Activated CD8-positive, alpha-beta memory T cell treated with anti-CD3 and anti-CD28 coated beads, Interleukin-2, amount 10 ng/mL, durations not matched to agents 7 days and 5 days (primary cell): ENCODE results near the gene BACH2. TPM values are rescaled to one million over a fixed set of nuclear protein-coding genes. Genes with fewer than 3 reads are reported as not detected.
"Not testable (repeated sequence)": the region's sequence is repeated elsewhere in the genome, so short reads cannot be mapped to it uniquely, and the experiment has no call there.

Experiments used
- ATAC-seq: fragments of 150-1000 bp; cut with Tn5 transposase; one replicate; pipeline ENCODE4 v1.10.0; 2021; ENCODE audit warnings: moderate library complexity
- CTCF ChIA-PET: fragments of 350-600 bp; sonication (Branson Sonifier 250); formaldehyde crosslinking; loops from one replicate; lab custom pipeline; 2021; ENCODE audit warnings: antibody characterized with exemption; lab: Charles Lee
- DNase-seq: peaks from one replicate; pipeline ENCODE4 v3.0.0-alpha.2; 2020
- H3K27ac Mint-ChIP-seq: one replicate; pipeline ENCODE4 v1.8.0; 2021; ENCODE audit warnings: mild to moderate bottlenecking, mixed read lengths
- H3K27me3 Mint-ChIP-seq: one replicate; pipeline ENCODE4 v1.8.0; 2021; ENCODE audit warnings: mixed read lengths
- H3K36me3 Mint-ChIP-seq: one replicate; pipeline ENCODE4 v1.8.0; 2021; ENCODE audit warnings: mild to moderate bottlenecking, mixed read lengths
- H3K4me1 Mint-ChIP-seq: one replicate; pipeline ENCODE4 v1.8.0; 2021; ENCODE audit warnings: mixed read lengths
- H3K4me3 Mint-ChIP-seq: one replicate; pipeline ENCODE4 v1.8.0; 2021; ENCODE audit warnings: mild to moderate bottlenecking, moderate library complexity, mixed read lengths
- H3K9me3 Mint-ChIP-seq: one replicate; pipeline ENCODE4 v1.8.0; 2022; ENCODE audit warnings: low read depth, mixed read lengths
- total RNA-seq, 2 experiments: library from RNA; stranded (reverse); gene quantifications; one replicate each; pipeline ENCODE4 v1.2.3, GENCODE V29; 2021

Gene BACH2
- total RNA-seq, 2 experiments from 2014 or later, result 21.5 to 22.6 TPM

DNA sequence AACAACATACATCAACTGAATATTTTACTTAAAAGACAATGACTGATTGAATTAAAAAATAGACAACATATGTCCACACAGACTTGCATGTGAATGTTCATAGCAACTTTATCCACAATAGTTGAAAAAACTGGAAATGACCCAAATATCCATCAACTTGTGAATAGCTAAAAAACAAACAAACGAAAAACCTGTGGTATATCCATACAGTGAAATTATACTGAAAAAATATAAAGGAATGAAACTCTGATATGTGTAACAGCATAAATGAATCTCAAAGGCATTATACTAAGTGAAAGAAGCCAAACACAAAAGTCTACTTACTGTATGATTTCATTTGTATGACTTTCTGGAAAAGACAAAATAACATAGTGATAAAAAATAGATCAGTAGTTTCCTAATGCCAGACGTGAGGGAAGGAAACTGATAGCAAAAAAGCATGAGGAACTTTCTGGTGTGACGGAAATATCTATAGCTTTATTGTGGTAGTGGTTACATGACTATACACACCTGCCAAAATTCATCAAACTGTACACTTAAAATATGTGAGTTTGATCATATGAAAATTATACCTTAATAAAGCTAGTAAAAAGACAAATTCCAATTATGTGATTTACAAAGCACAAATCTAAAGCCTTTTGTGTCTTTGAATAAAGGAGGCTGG is 123.2 kb downstream of the BACH2 start:
- Mint-ChIP-seq H3K4me3 (no peak overlapping the region), H3K4me1 (peaks cover 34% of the 10 kb centered on the region), H3K27me3 (peaks cover 2% of the 10 kb centered on the region), H3K36me3 (peaks cover 5% of the 10 kb centered on the region), H3K9me3 (peaks cover 2% of the 10 kb centered on the region), H3K27ac (no peak overlapping the region)
- DNase-seq, result no peak
- CTCF ChIA-PET, result interaction anchor here (1.4 kb wide), 1 partner anchor 233 kb away, joined by 4 read pairs; no protein-coding TSS in a partner anchor
- ATAC-seq, result no peak

GRCh38 chr6:90170601-90171000 is 126.0 kb downstream of the BACH2 start:
- Mint-ChIP-seq H3K27ac (no peak overlapping the region), H3K4me1 (peaks cover 9% of the 10 kb centered on the region), H3K36me3 (peaks cover 5% of the 10 kb centered on the region), H3K9me3 (peaks cover 2% of the 10 kb centered on the region), H3K27me3 (peaks cover 2% of the 10 kb centered on the region), H3K4me3 (no peak overlapping the region)
- CTCF ChIA-PET, result no interaction called here
- DNase-seq (no peak), ATAC-seq (no peak)

GRCh38 chr6:90169374-90169773 is 127.3 kb downstream of the BACH2 start:
- Mint-ChIP-seq H3K36me3 (peaks cover 7% of the 10 kb centered on the region), H3K27me3 (peaks cover 2% of the 10 kb centered on the region), H3K9me3 (peaks cover 2% of the 10 kb centered on the region), H3K4me1 (peaks cover 7% of the 10 kb centered on the region), H3K4me3 (no peak overlapping the region), H3K27ac (no peak overlapping the region)
- CTCF ChIA-PET, result no interaction called here
- DNase-seq (no peak), ATAC-seq (no peak)

GRCh38 chr6:90168693-90169131 is 127.9 kb downstream of the BACH2 start:
- peaks cover 9% of the 10 kb centered on the region for H3K36me3 Mint-ChIP-seq
- H3K9me3 Mint-ChIP-seq, result peaks cover 2% of the 10 kb centered on the region
- H3K27me3 Mint-ChIP-seq, result peaks cover 2% of the 10 kb centered on the region
- CTCF ChIA-PET, result no interaction called here
- DNase-seq, result no peak
- H3K4me3 Mint-ChIP-seq, result no peak overlapping the region
- peaks cover 7% of the 10 kb centered on the region for H3K4me1 Mint-ChIP-seq
- ATAC-seq, result no peak
- no peak overlapping the region for H3K27ac Mint-ChIP-seq

DNA sequence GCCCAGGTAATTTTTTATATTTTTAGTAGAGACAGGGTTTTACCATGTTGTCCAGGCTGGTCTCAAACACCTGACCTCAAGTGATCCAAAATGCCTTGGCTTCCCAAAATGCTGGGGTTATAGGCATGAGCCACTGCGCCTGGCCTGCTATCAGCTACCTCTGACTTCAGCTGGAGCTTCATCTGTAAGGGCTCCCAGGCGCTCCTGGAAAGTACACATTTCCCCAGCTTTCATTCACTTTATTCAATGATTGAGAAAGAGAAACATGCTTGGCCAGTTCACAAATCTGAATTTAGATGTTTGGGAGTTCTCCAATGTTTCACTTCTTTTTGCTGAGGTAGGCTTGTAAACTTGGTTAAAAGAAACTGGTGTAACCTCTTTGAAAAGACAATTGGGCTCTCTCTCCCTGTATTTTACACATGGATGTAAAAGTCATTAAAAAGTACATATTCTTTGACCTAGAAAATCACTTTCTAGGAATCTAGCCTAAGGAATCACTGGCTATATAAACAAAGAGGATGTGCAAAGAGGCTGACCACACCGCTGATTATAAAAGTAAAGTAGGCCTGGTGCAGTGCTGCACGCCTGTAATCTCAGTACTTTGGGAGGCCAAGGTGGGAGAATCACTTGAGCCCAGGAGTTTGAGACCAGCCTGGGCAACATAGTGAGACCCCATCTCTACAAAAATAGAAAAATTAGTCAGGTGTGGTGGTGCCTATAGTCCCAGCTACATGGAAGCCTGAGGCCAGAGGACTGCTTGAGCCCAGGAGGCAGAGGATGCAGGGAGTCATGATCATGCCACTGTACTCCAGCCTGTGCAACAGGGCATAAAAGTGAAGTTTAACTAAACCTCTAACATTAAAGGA is 128.9 kb downstream of the BACH2 start:
- ATAC-seq (no peak), DNase-seq (no peak)
- H3K4me3 Mint-ChIP-seq, result no peak overlapping the region
- H3K9me3 Mint-ChIP-seq, result peaks cover 2% of the 10 kb centered on the region
- CTCF ChIA-PET, result no interaction called here
- no peak overlapping the region for H3K27ac Mint-ChIP-seq
- H3K4me1 Mint-ChIP-seq, result peaks cover 7% of the 10 kb centered on the region
- peaks cover 8% of the 10 kb centered on the region for H3K36me3 Mint-ChIP-seq
- peaks cover 2% of the 10 kb centered on the region for H3K27me3 Mint-ChIP-seq

- H3K4me3 Mint-ChIP-seq, H3K27ac Mint-ChIP-seq, CTCF ChIA-PET, H3K9me3 Mint-ChIP-seq, DNase-seq, H3K27me3 Mint-ChIP-seq, ATAC-seq, H3K36me3 Mint-ChIP-seq, H3K4me1 Mint-ChIP-seq: not testable (repeated sequence)
Observed at GRCh38 chr6:90166155-90166924, 130.3 kb downstream of the BACH2 start.

GRCh38 chr6:90162648-90163387 is 133.8 kb downstream of the BACH2 start:
- no peaks in the 10 kb centered on the region for H3K27me3 Mint-ChIP-seq
- ATAC-seq (no peak), DNase-seq (no peak)
- no peak overlapping the region for H3K27ac Mint-ChIP-seq
- H3K4me3 Mint-ChIP-seq, result no peak overlapping the region
- peaks cover 1% of the 10 kb centered on the region for H3K4me1 Mint-ChIP-seq
- H3K36me3 Mint-ChIP-seq, result peaks cover 5% of the 10 kb centered on the region
- no peaks in the 10 kb centered on the region for H3K9me3 Mint-ChIP-seq
- CTCF ChIA-PET, result no interaction called here

GRCh38 chr6:90160013-90160412 is 136.6 kb downstream of the BACH2 start:
- H3K27me3 Mint-ChIP-seq, result no peaks in the 10 kb centered on the region
- no peak overlapping the region for H3K4me3 Mint-ChIP-seq
- ATAC-seq (no peak), DNase-seq (no peak)
- no peaks in the 10 kb centered on the region for H3K9me3 Mint-ChIP-seq
- H3K4me1 Mint-ChIP-seq, result peaks cover 14% of the 10 kb centered on the region
- no peak overlapping the region for H3K27ac Mint-ChIP-seq
- peaks cover 5% of the 10 kb centered on the region for H3K36me3 Mint-ChIP-seq
- CTCF ChIA-PET, result interaction anchor here (2.2 kb wide), 1 partner anchor 18 kb away, joined by 7 read pairs; no protein-coding TSS in a partner anchor

GRCh38 chr6:90159452-90159851 is 137.2 kb downstream of the BACH2 start:
- Mint-ChIP-seq H3K27me3 (no peaks in the 10 kb centered on the region), H3K36me3 (peaks cover 5% of the 10 kb centered on the region), H3K9me3 (no peaks in the 10 kb centered on the region), H3K27ac (no peak overlapping the region), H3K4me3 (no peak overlapping the region), H3K4me1 (peaks cover 14% of the 10 kb centered on the region)
- CTCF ChIA-PET, result interaction anchor here (2.2 kb wide), 1 partner anchor 18 kb away, joined by 7 read pairs; no protein-coding TSS in a partner anchor
- DNase-seq (no peak), ATAC-seq (no peak)

- Mint-ChIP-seq H3K27ac (no peak overlapping the region), H3K4me3 (no peak overlapping the region), H3K4me1 (peaks cover 16% of the 10 kb centered on the region), H3K9me3 (no peaks in the 10 kb centered on the region), H3K27me3 (no peaks in the 10 kb centered on the region), H3K36me3 (peaks cover 3% of the 10 kb centered on the region)
- CTCF ChIA-PET, result no interaction called here
- no peak for ATAC-seq
- DNase-seq, result no peak
Observed at GRCh38 chr6:90158936-90159335, 137.7 kb downstream of the BACH2 start.

DNA sequence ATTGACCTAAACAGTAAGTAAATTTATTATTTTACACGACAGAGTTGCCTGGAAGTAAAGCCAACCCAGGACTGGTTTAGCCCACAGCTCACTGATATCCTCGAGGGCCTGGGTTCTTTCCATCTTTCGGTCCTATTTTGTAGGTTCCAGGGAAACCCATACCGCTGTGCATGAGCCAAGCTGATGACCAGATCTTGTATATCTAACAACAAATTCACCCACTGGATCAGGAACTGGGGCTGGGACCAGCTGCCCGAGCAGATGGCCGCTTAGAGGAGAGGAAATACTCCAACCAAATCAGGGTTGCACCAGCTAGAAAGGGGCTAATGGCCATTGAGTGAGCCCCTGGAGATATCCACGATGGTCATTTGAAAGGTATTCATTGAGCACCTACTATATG is 139.2 kb downstream of the BACH2 start:
- CTCF ChIA-PET, result interaction anchor here (0.9 to 2.2 kb wide), 3 partner anchors 20 to 322 kb away, joined by 3 to 5 read pairs (median 5); no protein-coding TSS in a partner anchor
- no peaks in the 10 kb centered on the region for H3K9me3 Mint-ChIP-seq
- no peak overlapping the region for H3K27ac Mint-ChIP-seq
- DNase-seq (no peak), ATAC-seq (no peak)
- H3K4me1 Mint-ChIP-seq, result peaks cover 16% of the 10 kb centered on the region
- no peaks in the 10 kb centered on the region for H3K27me3 Mint-ChIP-seq
- H3K36me3 Mint-ChIP-seq, result peaks cover 2% of the 10 kb centered on the region
- H3K4me3 Mint-ChIP-seq, result no peak overlapping the region

DNA sequence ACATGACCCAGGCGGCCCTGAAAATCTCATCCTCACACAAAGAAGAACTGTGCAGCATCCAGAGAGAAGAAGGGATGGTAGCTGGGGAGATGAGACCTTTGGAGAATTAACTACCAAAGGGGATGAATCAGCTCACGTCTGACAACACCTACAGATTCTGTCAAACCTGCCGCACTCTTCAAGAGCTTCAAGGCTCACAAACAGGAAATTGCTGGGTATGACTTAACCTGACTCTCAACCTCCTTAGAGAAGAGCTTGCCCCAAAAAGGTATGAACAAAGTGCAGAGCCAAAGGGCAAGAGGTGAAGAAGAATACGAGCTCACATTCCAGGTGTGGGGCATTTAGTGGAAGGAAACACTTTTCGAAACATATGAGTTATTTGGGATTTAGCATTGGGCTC is 139.8 kb downstream of the BACH2 start:
- ATAC-seq (peak; percentile 90), DNase-seq (peak; percentile 56)
- H3K4me1 Mint-ChIP-seq, result peaks cover 16% of the 10 kb centered on the region
- no peaks in the 10 kb centered on the region for H3K27me3 Mint-ChIP-seq
- no peak overlapping the region for H3K4me3 Mint-ChIP-seq
- H3K9me3 Mint-ChIP-seq, result no peaks in the 10 kb centered on the region
- peak overlapping the region; percentile 29 for H3K27ac Mint-ChIP-seq
- CTCF ChIA-PET, result interaction anchor here (0.9 to 2.2 kb wide), 3 partner anchors 19 to 322 kb away, joined by 3 to 5 read pairs (median 5); no protein-coding TSS in a partner anchor
- H3K36me3 Mint-ChIP-seq, result peaks cover 2% of the 10 kb centered on the region
